ENCODE measurements around the gene PPP5C.
"Not testable (repeated sequence)": the region's sequence is repeated elsewhere in the genome, so short reads cannot be mapped to it uniquely, and the experiment has no call there.

The PPP5C gene

GRCh38 chr19:46411088-46411924, 64.4 kb downstream of the PPP5C start:
- DNase-seq: no peak

- DNase-seq: no peak
These were observed 65.2 kb downstream of the PPP5C start for GRCh38 chr19:46411925-46412649.

GRCh38 chr19:46412650-46413261, 65.9 kb downstream of the PPP5C start:
- no peak for DNase-seq

GRCh38 chr19:46413262-46414031, 66.6 kb downstream of the PPP5C start, which contains the start of gene CCDC8:
TSS of gene CCDC8 (minus strand) at chr19:46413564. CDS start at chr19:46412810, 754 bp downstream.
- no peak for DNase-seq

- DNase-seq: not testable (repeated sequence)
These were observed 68.0 kb downstream of the PPP5C start for GRCh38 chr19:46414899-46415298.

- DNase-seq: not testable (repeated sequence)
These were observed 69.2 kb downstream of the PPP5C start for GRCh38 chr19:46415804-46416709.

GRCh38 chr19:46420056-46420455, 73.2 kb downstream of the PPP5C start:
- DNase-seq: no peak

GRCh38 chr19:46422344-46422743, 75.5 kb downstream of the PPP5C start:
- no peak for DNase-seq

- DNase-seq: no peak
These were observed 76.3 kb downstream of the PPP5C start for GRCh38 chr19:46423188-46423587.

GRCh38 chr19:46426035-46426505, 79.2 kb downstream of the PPP5C start:
- DNase-seq: no peak

- no peak for DNase-seq
These were observed 79.7 kb downstream of the PPP5C start for GRCh38 chr19:46426506-46427162.

- DNase-seq: no peak
These were observed 80.7 kb downstream of the PPP5C start for GRCh38 chr19:46427518-46428045.

GRCh38 chr19:46428239-46429135, 81.6 kb downstream of the PPP5C start, which contains the start of gene PNMA8C:
TSS of gene PNMA8C (minus strand) at chr19:46428936. CDS start at chr19:46428359, 577 bp downstream.
- DNase-seq: no peak

- DNase-seq: no peak
These were observed 83.1 kb downstream of the PPP5C start for GRCh38 chr19:46429999-46430398.

- no peak for DNase-seq
These were observed 84.9 kb downstream of the PPP5C start for GRCh38 chr19:46431824-46432223.

GRCh38 chr19:46433470-46433869, 86.6 kb downstream of the PPP5C start:
- DNase-seq: not testable (repeated sequence)

- no peak for DNase-seq
These were observed 88.1 kb downstream of the PPP5C start for GRCh38 chr19:46435009-46435408.

- not testable (repeated sequence) for DNase-seq
These were observed 88.8 kb downstream of the PPP5C start for GRCh38 chr19:46435689-46436088.

Data from NCI-H446 treated with DMSO at 0.1 percent for 48 hours (cell line).